ENCODE measurements around the gene G0S2. TPM values are rescaled to one million over a fixed set of nuclear protein-coding genes. Genes with fewer than 3 reads are reported as not detected.

The G0S2 gene
- total RNA-seq, 2 experiments from 2014 or later, result 6.4 to 6.8 TPM

DNA sequence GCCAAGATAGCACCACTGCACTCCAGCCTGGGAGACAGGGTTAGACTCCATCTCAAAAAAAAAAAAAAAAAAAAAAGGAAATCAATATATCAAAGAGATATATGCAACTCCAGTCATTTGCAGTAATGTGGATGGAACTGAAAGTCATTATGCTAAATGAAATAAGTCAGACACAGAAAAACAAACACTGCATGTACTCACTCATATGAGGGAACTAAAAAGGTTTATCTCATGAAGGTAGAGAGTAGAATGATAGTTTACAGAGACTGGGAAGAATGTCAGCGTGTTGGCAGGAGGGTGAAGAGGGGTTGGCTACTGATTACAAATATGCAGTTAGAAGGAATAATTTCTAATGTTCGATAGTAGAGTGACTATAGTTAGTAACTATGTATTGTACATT lies 42.6 kb downstream of the G0S2 start:
- H3K4me1 ChIP-seq (ENCODE audit: insufficient read depth, low read length), result no peaks in the 10 kb centered on the region
- TF ChIP-seq, protein P1, sequence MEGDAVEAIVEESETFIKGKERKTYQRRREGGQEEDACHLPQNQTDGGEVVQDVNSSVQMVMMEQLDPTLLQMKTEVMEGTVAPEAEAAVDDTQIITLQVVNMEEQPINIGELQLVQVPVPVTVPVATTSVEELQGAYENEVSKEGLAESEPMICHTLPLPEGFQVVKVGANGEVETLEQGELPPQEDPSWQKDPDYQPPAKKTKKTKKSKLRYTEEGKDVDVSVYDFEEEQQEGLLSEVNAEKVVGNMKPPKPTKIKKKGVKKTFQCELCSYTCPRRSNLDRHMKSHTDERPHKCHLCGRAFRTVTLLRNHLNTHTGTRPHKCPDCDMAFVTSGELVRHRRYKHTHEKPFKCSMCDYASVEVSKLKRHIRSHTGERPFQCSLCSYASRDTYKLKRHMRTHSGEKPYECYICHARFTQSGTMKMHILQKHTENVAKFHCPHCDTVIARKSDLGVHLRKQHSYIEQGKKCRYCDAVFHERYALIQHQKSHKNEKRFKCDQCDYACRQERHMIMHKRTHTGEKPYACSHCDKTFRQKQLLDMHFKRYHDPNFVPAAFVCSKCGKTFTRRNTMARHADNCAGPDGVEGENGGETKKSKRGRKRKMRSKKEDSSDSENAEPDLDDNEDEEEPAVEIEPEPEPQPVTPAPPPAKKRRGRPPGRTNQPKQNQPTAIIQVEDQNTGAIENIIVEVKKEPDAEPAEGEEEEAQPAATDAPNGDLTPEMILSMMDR (IDR thresholded peaks at IDR 0.05), result no peak
- no peaks in the 10 kb centered on the region for H3K27me3 Mint-ChIP-seq
- ChIA-PET CTCF (no interaction called here), POLR2A (no interaction called here)
- DNase-seq (no peak), ATAC-seq (ENCODE audit: poor library complexity) (no peak)
- no peak overlapping the region for H3K4me3 ChIP-seq (ENCODE audit: low read length)
- peaks cover 25% of the 10 kb centered on the region for H3K4me1 Mint-ChIP-seq (ENCODE audit: low read depth)
- no peak overlapping the region for H3K4me3 Mint-ChIP-seq
- no peaks in the 10 kb centered on the region for H3K36me3 ChIP-seq (ENCODE audit: insufficient read depth, low read length)
- no peaks in the 10 kb centered on the region for H3K9me3 ChIP-seq (ENCODE audit: control insufficient read depth in 1 of 2, insufficient read depth in 1 of 2, low read length in 2 of 2)
- no peak overlapping the region for H3K27ac ChIP-seq (ENCODE audit: low read depth in 1 of 2, low read length in 2 of 2)
- no peaks in the 10 kb centered on the region for H3K27me3 ChIP-seq (ENCODE audit: control insufficient read depth in 1 of 2, insufficient read depth in 2 of 2, low read length in 2 of 2)
- intact Hi-C loops (cut with DNase I, micrococcal nuclease), result no loop called here
- H3K9me3 Mint-ChIP-seq, result peaks cover 2% of the 10 kb centered on the region
- no peak overlapping the region for H3K27ac Mint-ChIP-seq
- no peaks in the 10 kb centered on the region for H3K36me3 Mint-ChIP-seq (ENCODE audit: low read depth)

DNA sequence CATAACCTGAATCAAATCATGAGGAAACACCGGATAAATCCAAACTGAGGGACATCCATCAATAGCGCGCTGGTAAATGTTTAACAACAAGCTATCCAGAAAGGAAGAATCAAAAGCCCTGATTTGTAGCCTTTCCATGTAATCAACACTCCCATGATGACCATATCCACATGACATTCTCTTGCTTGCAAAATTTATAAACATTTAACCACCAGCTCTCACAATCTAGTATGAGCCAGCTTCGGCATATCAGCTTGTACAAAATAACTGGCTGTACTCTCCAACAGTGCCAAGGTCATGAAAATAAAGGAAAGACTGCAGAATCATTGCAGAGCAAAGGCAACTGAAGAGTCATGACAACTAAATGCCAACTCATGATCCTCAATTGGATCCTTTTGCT lies 45.1 kb downstream of the G0S2 start:
- no peak for DNase-seq
- Histone ChIP-seq H3K36me3 (ENCODE audit: insufficient read depth, low read length) (no peaks in the 10 kb centered on the region), H3K9me3 (ENCODE audit: control insufficient read depth in 1 of 2, insufficient read depth in 1 of 2, low read length in 2 of 2) (no peaks in the 10 kb centered on the region), H3K4me3 (ENCODE audit: low read length) (no peak overlapping the region), H3K4me1 (ENCODE audit: insufficient read depth, low read length) (peaks cover 10% of the 10 kb centered on the region), H3K27ac (ENCODE audit: low read depth in 1 of 2, low read length in 2 of 2) (no peak overlapping the region), H3K27me3 (ENCODE audit: control insufficient read depth in 1 of 2, insufficient read depth in 2 of 2, low read length in 2 of 2) (no peaks in the 10 kb centered on the region)
- Mint-ChIP-seq H3K4me1 (ENCODE audit: low read depth) (peaks cover 31% of the 10 kb centered on the region), H3K9me3 (peaks cover 2% of the 10 kb centered on the region), H3K4me3 (no peak overlapping the region), H3K27ac (no peak overlapping the region), H3K36me3 (ENCODE audit: low read depth) (no peaks in the 10 kb centered on the region), H3K27me3 (no peaks in the 10 kb centered on the region)
- TF ChIP-seq, protein P1 (IDR thresholded peaks at IDR 0.05), result no peak
- intact Hi-C loops (cut with DNase I, micrococcal nuclease), result no loop called here
- ChIA-PET POLR2A (no interaction called here), CTCF (no interaction called here)
- ATAC-seq (ENCODE audit: poor library complexity), result no peak

DNA sequence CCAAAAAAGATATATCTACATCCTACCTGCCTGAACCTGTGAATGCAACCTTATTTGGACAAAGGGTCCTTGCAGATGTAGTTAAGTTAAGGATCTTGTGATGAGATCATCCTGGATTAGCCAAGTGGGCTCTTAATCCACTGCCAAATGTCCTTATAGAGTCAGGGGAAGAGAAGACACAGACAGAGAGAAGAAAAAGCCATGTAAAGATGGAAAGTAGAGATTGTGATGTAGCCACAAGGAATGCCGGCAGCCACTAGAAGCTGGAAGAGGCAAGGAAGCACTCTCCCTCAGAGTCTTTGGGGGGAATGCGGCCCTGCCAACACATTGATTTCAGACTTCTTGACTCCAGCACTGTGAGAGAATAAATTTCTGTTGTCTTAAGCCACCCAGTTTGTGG lies 45.6 kb downstream of the G0S2 start:
- H3K27ac ChIP-seq (ENCODE audit: low read depth in 1 of 2, low read length in 2 of 2), result no peak overlapping the region
- Mint-ChIP-seq H3K4me3 (no peak overlapping the region), H3K27me3 (no peaks in the 10 kb centered on the region), H3K9me3 (peaks cover 2% of the 10 kb centered on the region), H3K27ac (no peak overlapping the region), H3K4me1 (ENCODE audit: low read depth) (peaks cover 30% of the 10 kb centered on the region), H3K36me3 (ENCODE audit: low read depth) (no peaks in the 10 kb centered on the region)
- no peaks in the 10 kb centered on the region for H3K9me3 ChIP-seq (ENCODE audit: control insufficient read depth in 1 of 2, insufficient read depth in 1 of 2, low read length in 2 of 2)
- intact Hi-C loops (cut with DNase I, micrococcal nuclease), result no loop called here
- DNase-seq (no peak), ATAC-seq (ENCODE audit: poor library complexity) (no peak)
- peaks cover 10% of the 10 kb centered on the region for H3K4me1 ChIP-seq (ENCODE audit: insufficient read depth, low read length)
- no peaks in the 10 kb centered on the region for H3K36me3 ChIP-seq (ENCODE audit: insufficient read depth, low read length)
- CTCF ChIA-PET, result no interaction called here
- POLR2A ChIA-PET, result interaction anchor here (0.7 kb wide), 1 partner anchor 28 kb away, joined by 3 read pairs; no protein-coding TSS in a partner anchor
- no peak overlapping the region for H3K4me3 ChIP-seq (ENCODE audit: low read length)
- TF ChIP-seq, protein P1 (IDR thresholded peaks at IDR 0.05), result no peak
- H3K27me3 ChIP-seq (ENCODE audit: control insufficient read depth in 1 of 2, insufficient read depth in 2 of 2, low read length in 2 of 2), result no peaks in the 10 kb centered on the region

Data from CD4-positive, alpha-beta T cell (primary cell).